T-helper 9 cell (primary cell): Measurements from ENCODE around the gene MAJIN.

Experiments
- DNase-seq: peaks from one replicate; pipeline ENCODE4 v3.0.0-alpha.2; 2020

The MAJIN gene

GRCh38 chr11:64911142-64911541 is 60.8 kb downstream of the MAJIN start:
- DNase-seq, result no peak

- DNase-seq, result no peak
These were observed 61.3 kb downstream of the MAJIN start for GRCh38 chr11:64910451-64911093.

GRCh38 chr11:64909653-64910343 is 62.1 kb downstream of the MAJIN start:
- no peak for DNase-seq

GRCh38 chr11:64908766-64909165 is 63.1 kb downstream of the MAJIN start:
- no peak for DNase-seq

- DNase-seq, result no peak
These were observed 65.6 kb downstream of the MAJIN start for GRCh38 chr11:64906314-64906635.

GRCh38 chr11:64905516-64906313 is 66.2 kb downstream of the MAJIN start:
- no peak for DNase-seq

GRCh38 chr11:64903291-64903833 is 68.5 kb downstream of the MAJIN start:
- DNase-seq, result no peak

GRCh38 chr11:64902102-64902900 is 69.6 kb downstream of the MAJIN start:
- no peak for DNase-seq

GRCh38 chr11:64900774-64901173 is 71.1 kb downstream of the MAJIN start:
- DNase-seq, result no peak

GRCh38 chr11:64900263-64900678 is 71.6 kb downstream of the MAJIN start:
- peak; percentile 63 for DNase-seq

GRCh38 chr11:64898541-64898940 is 73.4 kb downstream of the MAJIN start:
- DNase-seq, result no peak

GRCh38 chr11:64898076-64898445 is 73.8 kb downstream of the MAJIN start:
- no peak for DNase-seq

- no peak for DNase-seq
These were observed 74.4 kb downstream of the MAJIN start for GRCh38 chr11:64897381-64898075.

- no peak for DNase-seq
These were observed 75.4 kb downstream of the MAJIN start for GRCh38 chr11:64896448-64897022.

- DNase-seq, result no peak
These were observed 77.0 kb downstream of the MAJIN start for GRCh38 chr11:64894812-64895452.

- peak; percentile 93 for DNase-seq
These were observed 77.7 kb downstream of the MAJIN start for GRCh38 chr11:64894070-64894811.

GRCh38 chr11:64893194-64894069 is 78.5 kb downstream of the MAJIN start:
- DNase-seq, result no peak

- no peak for DNase-seq
These were observed 79.1 kb downstream of the MAJIN start for GRCh38 chr11:64892838-64893193.

GRCh38 chr11:64892411-64892831 is 79.5 kb downstream of the MAJIN start:
- no peak for DNase-seq

- no peak for DNase-seq
These were observed 80.0 kb downstream of the MAJIN start for GRCh38 chr11:64891880-64892279.
